Body of pancreas (tissue), 4 donors: ENCODE measurements around the gene ERBB2.

Experiments used
- CTCF ChIP-seq, 7 experiments: fragments of 450-650 bp in 4 of 7; fragments of 200-600 bp in 3 of 7; sonication (generic) in 3 of 7; IDR thresholded peaks; one replicate each; pipeline ENCODE4 v1.5.1; 2016 to 2019; ENCODE audit warnings: antibody characterized with exemption in 7 of 7
- POLR2A ChIP-seq, 3 donors: fragments of 450-650 bp; IDR thresholded peaks; one replicate each; pipeline ENCODE4 v1.6.1; 2016; ENCODE audit warnings: antibody characterized with exemption in 3 of 3, mild to moderate bottlenecking in 2 of 3

GRCh38 chr17:39716879-39717536 lies 17.1 kb downstream of the ERBB2 start:
- TF ChIP-seq CTCF (IDR thresholded peaks at IDR 0.05) = no peak
- TF ChIP-seq POLR2A (IDR thresholded peaks at IDR 0.05) = no peak
